GM19468 (cell line): Measurements from ENCODE around the gene CHST5.
"Not testable (repeated sequence)": the region's sequence is repeated elsewhere in the genome, so short reads cannot be mapped to it uniquely, and the experiment has no call there.

Experiments
- ATAC-seq: cut with Tn5 transposase; IDR thresholded peaks from one replicate; pipeline ENCODE4 v1.9.1; 2021; ENCODE audit warnings: mild to moderate bottlenecking, moderate library complexity, moderate number of reproducible peaks; ENCODE audit not compliant: unreplicated experiment; ENCODE audit errors: extremely low read depth

Gene CHST5

DNA sequence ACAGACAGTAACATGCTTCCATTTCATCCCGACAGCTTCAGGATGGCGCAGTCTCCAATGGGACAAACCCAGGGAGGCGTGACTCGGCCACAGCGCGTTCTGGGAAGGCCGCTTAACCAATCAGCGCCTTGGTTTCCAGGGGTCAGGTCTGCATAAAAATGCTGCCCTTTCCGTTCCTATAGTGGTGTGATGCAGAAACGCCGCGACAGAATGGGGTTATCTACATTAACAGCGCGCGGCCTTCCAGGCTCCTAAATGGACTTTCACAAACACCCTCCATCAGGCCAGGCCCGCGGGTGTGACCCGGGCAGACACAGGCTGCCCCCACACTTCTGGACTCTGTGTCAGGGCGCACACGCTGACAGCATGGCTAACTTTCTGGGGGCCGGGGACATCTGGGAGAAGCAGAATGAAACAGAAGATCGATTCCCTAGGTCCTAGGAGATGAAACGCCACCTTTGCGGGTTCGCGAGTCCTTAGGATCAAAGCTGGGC is 19.4 kb upstream of the CHST5 start:
- ATAC-seq = no peak

GRCh38 chr16:75552951-75553350 is 17.0 kb upstream of the CHST5 start:
- no peak for ATAC-seq

- peak; percentile 70 for ATAC-seq
These were observed 14.3 kb upstream of the CHST5 start for GRCh38 chr16:75550211-75550662.

DNA sequence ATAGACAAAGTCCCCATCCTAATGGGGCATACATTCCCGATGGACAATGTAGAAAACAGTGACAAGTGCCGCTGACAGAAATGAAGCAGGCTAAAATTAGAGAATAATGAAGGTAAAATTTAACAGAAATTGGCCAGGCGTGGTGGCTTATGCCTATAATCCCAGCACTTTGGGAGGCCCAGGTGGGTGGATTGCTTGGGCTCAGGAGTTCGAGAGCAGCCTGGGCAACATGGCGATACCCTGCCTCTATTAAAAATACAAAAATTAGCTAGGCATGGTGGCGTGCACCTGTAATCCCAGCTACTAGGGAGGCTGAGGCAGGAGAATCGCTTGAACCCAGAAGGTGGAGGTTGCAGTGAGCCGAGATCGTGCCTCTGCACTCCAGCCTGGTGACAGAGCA is 12.5 kb upstream of the CHST5 start:
- ATAC-seq = not testable (repeated sequence)

GRCh38 chr16:75546293-75546692 is 10.4 kb upstream of the CHST5 start:
- no peak for ATAC-seq

- ATAC-seq = not testable (repeated sequence)
These were observed 10.0 kb upstream of the CHST5 start for GRCh38 chr16:75545879-75546278.

- ATAC-seq = not testable (repeated sequence)
These were observed 6.6 kb upstream of the CHST5 start for GRCh38 chr16:75542462-75542861.

DNA sequence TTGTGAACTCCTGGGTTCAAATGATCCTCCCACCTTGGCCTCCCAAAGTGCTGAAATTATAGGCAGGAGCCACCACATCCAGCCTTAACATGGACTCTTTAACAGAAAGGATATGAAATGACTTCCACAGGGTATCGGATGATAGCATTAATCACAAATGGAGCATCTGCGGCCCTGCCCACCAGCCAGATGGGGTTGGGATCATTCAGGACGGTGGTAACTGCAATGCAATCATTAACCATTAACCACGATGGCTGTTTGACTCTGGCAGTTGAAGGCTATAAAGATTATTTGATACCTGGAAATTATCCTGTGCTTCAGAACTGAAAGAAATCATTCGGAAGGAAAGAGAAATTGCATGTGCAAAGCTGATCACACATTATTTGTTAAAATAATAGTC is 5.3 kb upstream of the CHST5 start:
- ATAC-seq = no peak

- ATAC-seq = not testable (repeated sequence)
These were observed 3.1 kb upstream of the CHST5 start for GRCh38 chr16:75538882-75539565.

DNA sequence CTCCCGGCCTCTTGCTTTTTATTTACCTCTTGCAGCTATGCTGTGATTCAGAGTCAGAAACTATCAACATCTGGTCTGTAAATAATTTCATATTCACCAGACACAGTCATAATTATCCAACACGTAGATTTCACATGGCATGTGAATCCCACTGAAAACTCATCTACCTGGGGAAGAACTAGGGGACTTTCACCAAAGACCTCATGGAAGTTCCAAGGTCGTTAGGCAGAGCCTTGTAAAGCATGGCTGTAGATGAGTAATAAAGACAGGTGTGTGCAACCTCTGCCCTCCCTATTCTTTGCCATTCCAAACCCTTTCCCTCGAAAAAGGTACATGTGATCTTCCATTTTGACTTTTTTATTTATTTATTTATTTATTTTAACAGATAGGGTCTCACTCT is 1.9 kb upstream of the CHST5 start:
- ATAC-seq = no peak

GRCh38 chr16:75535211-75535843 is 581 bp downstream of the CHST5 start:
- ATAC-seq = no peak

DNA sequence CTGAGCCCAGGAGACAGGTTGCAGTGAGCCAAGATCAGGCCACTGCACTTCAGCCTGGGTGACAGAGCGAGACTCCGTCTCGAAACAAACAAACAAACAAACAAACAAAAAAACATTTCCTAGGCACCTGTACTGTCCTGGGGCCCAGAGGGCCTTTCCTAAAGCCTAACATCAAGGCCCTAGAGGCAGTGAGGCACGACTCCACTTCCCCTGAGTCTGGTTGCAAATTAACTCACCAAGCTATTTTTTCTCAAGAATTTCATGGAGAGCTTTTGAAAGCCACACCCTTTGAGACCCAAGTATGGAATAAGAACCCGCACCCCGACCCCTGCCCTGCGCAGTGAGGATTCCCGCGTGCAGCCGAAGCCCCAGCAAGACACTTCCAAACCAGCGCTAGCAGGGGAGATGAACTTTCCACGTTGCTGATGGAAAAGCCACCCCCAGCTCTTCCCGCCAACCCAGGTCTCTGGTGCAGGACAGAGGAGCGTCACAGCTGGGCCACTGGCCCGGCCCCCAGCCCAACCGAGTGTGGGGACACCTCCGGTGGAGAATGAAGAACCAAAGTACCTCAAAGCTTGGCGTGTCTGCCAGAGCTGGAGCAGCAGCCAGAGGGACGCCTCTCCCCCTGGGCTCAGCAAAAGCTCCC is 1.2 kb downstream of the CHST5 start:
- ATAC-seq = no peak

DNA sequence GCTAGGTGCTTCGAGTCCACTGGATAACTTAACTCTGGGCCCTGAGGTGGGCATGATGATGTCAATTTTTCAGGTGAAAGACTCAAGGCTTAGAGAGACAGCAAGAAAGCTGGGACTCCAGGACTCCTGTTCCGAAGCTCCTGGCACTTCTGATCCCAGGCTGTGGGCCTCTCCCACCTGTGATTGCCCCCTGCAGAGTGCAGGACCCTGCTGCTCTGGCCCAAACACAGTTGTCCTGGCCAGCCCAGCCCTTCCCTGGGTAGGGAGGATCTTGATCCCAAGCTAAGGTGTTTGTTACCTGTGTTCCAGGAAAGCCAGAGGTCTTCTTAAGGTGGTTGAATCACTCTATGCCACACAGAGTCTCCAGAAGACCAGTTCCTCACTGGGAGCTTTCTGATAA is 3.1 kb downstream of the CHST5 start:
- ATAC-seq = no peak

- ATAC-seq = no peak
These were observed 3.7 kb downstream of the CHST5 start for GRCh38 chr16:75532142-75532765.

- no peak for ATAC-seq
These were observed 5.9 kb downstream of the CHST5 start for GRCh38 chr16:75529959-75530358.

DNA sequence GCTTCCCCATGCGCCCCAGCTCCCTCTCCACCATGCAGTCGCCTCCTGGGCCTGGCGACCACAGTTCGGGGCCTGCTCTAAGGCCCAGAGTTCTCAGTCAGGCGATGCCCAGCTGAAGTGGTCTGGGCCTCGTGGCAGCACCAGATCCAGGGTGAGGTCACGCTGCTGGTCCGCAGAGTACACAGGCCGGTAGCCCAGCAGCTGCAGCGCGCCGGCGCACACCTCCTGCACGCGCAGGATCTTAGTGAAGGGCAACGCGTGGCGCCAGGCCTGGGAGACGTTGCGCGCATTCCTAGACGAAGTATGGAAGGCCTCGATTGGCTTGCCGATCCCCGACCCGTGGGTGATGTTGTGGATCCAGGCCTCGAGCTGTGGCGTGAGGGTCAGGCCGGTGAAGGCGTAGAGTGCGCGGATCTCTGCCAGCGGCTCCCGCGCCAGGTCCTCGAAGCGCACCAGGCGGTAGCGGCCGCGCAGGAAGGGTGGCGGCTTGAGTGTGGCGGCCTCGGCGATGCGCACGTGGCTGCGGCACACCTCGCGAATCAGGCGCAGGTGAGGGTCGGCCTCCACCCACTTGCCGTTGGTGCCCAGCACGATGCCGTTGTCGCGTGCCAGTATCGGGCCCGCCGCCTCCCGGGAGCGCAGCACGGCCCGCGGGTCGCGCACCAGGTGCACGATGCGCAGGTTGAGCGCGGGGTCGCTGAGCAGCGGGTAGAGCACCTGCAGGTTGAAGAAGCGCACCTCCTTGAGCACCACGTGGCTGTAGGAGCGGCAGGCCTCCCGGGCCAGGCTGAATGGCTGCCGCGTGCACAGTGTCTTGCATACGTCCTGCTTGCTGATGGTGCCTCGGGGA is 6.6 kb downstream of the CHST5 start:
- no peak for ATAC-seq

DNA sequence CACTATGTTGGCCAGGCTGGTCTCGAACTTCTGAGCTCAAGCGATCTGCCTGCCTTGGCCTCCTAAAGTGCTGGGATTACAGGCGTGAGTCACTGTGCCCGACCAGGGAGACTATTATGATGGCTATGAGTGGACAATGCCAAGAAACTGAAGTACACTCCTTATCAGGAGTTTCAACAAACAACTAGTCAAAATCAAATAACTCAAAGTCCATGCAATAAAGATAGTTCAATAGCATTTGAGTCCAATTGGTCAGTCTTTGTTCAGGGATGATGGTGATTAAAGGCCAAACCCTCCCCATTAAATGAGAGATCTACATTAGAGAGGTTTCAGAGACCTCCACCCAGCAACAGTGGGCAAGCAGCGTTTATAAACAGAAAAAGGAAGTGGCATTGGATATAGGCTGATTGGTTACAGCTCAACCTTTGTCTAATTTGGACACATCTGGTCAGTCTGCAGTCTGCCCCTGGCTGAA is 8.0 kb downstream of the CHST5 start:
- no peak for ATAC-seq

- no peak for ATAC-seq
These were observed 9.7 kb downstream of the CHST5 start for GRCh38 chr16:75526032-75526790.

DNA sequence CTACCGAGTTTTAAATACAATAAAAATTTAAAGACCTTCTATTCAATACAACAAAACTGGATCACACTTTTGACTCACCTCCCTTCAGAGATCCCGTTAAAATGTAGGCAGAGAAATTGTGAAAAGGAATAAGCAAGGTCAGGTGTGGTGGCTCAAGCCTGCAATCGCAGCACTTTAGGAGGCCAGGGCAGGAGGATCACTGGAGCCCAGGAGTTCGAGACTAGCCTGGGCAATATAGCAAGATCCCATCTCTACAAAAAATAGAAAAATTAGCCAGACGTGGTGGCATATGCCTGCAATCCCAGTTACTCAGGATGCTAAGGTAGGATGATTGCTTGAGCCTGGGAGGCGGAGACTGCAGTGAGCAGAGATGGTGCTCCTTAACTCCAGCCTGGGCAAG is 16.7 kb downstream of the CHST5 start:
- no peak for ATAC-seq
